CD4-positive, alpha-beta T cell treated with Interleukin-15 for 1 hour (primary cell): Measurements from ENCODE around the gene TMEM11.

Source experiments
- DNase-seq: peaks from one replicate; pipeline ENCODE4 v3.0.0-alpha.2; 2020

The TMEM11 gene

GRCh38 chr17:21214015-21214776, at the start of gene TMEM11:
Gene TMEM11 (minus strand): TSS chr17:21214161. CDS start chr17:21214152, 9 bp downstream.
- DNase-seq: peak; percentile 96

GRCh38 chr17:21263376-21263775, 49.4 kb upstream of the TMEM11 start:
- no peak for DNase-seq

- DNase-seq: no peak
Observed at GRCh38 chr17:21262259-21262993, 48.5 kb upstream of the TMEM11 start.

- DNase-seq: no peak
Observed at GRCh38 chr17:21258593-21258992, 44.6 kb upstream of the TMEM11 start.

GRCh38 chr17:21253646-21254441, 39.9 kb upstream of the TMEM11 start:
- DNase-seq: no peak

- peak; percentile 80 for DNase-seq
Observed at GRCh38 chr17:21252796-21253645, 39.1 kb upstream of the TMEM11 start, which contains the start of gene NATD1. Gene NATD1 (minus strand): TSS chr17:21253410. CDS start chr17:21253264, 146 bp downstream.

- no peak for DNase-seq
Observed at GRCh38 chr17:21252289-21252795, 38.4 kb upstream of the TMEM11 start.

- no peak for DNase-seq
Observed at GRCh38 chr17:21251337-21252010, 37.5 kb upstream of the TMEM11 start.

GRCh38 chr17:21250854-21251253, 36.9 kb upstream of the TMEM11 start:
- DNase-seq: no peak

- no peak for DNase-seq
Observed at GRCh38 chr17:21249920-21250703, 36.2 kb upstream of the TMEM11 start.

GRCh38 chr17:21249086-21249795, 35.3 kb upstream of the TMEM11 start:
- no peak for DNase-seq

GRCh38 chr17:21248500-21248899, 34.5 kb upstream of the TMEM11 start:
- DNase-seq: no peak

- no peak for DNase-seq
Observed at GRCh38 chr17:21247552-21248258, 33.7 kb upstream of the TMEM11 start.

GRCh38 chr17:21246698-21247097, 32.7 kb upstream of the TMEM11 start:
- DNase-seq: no peak

- no peak for DNase-seq
Observed at GRCh38 chr17:21245639-21246084, 31.7 kb upstream of the TMEM11 start.

- no peak for DNase-seq
Observed at GRCh38 chr17:21243516-21244303, 29.7 kb upstream of the TMEM11 start.

- DNase-seq: no peak
Observed at GRCh38 chr17:21242780-21243515, 29.0 kb upstream of the TMEM11 start.
